Skin of body (tissue), 2 donors: ENCODE measurements around the gene MIOS. TPM values are rescaled to one million over a fixed set of nuclear protein-coding genes. Genes with fewer than 3 reads are reported as not detected.
A peak's percentile ranks its signal among the peaks of the same experiment; 100 is the strongest.

Experiments used
- DNase-seq: peaks from one replicate; lab custom pipeline; 2025; lab: John Stamatoyannopoulos, UW
- total RNA-seq: library from RNA; depleted of rRNA; stranded (reverse); fragments of >200 nt; gene quantifications from one replicate; pipeline ENCODE4 v1.2.3, GENCODE V29; 2014

Gene MIOS
- total RNA-seq, result 50.0 TPM

- peak; percentile 47 for DNase-seq
Observed at GRCh38 chr7:7566651-7567611, at the start of gene MIOS. Gene MIOS, plus strand, starts transcription at chr7:7566884. Its CDS starts 5,592 bp downstream, at chr7:7572476.

DNA sequence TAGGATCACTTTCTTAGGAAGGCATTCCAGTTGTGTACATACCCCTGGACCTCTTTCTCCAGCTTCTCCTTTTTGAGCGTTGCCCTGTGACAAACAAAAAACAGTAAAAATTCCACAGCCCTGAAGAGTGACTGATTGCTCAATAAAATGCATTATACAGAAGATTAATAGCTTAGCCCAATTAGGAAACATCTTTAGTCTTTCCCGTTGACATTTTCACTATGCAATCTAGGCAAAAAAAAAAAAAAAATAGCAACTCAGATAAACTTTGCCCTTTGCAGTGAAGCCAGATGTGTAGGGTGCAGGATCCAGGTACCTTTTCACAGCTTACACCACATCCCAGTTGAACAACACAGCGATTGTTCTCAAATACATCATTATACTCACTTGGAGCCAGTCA is 48.9 kb upstream of the MIOS start:
- no peak for DNase-seq

DNA sequence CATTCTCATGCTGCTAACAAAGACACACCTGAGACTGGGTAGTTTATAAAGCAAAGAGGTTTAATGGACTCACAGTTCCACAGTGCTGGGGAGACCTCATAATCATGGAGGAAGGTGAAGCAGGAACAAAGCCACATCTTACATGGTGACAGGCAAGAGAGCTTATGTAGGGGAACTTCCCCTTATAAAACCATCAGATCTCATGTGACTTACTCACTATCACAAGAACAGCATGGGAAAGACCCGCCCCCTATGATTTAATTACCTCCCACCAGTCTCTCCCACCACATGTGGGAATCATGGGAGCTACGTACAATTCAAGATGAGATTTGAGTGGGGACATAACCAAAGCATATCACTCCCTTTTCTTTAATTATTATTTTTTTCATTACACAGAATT is 47.6 kb upstream of the MIOS start:
- no peak for DNase-seq

GRCh38 chr7:7519528-7519927 is 47.2 kb upstream of the MIOS start:
- DNase-seq, result no peak

GRCh38 chr7:7521259-7521658 is 45.4 kb upstream of the MIOS start:
- DNase-seq, result no peak

- no peak for DNase-seq
Observed at GRCh38 chr7:7522421-7522820, 44.3 kb upstream of the MIOS start.

DNA sequence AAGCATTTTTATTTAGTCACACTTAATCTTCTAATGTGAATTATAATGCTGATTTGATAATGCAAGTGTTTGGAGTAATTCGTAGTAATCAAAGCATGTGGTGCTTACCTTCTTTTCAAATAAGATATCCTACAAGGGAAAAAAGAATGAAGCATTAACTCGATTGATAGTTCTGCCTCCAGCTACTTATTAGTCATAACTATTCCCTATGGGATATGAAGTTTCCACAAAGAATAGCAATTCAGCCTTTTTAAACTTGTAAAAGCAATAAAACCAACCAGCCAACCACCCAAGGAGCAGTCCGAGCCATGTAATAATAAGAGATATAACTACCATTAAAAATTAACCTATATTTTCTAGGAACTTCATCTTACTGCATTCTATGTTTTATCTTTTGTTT is 42.6 kb upstream of the MIOS start:
- DNase-seq, result no peak

GRCh38 chr7:7526006-7526405 is 40.7 kb upstream of the MIOS start:
- DNase-seq, result no peak

DNA sequence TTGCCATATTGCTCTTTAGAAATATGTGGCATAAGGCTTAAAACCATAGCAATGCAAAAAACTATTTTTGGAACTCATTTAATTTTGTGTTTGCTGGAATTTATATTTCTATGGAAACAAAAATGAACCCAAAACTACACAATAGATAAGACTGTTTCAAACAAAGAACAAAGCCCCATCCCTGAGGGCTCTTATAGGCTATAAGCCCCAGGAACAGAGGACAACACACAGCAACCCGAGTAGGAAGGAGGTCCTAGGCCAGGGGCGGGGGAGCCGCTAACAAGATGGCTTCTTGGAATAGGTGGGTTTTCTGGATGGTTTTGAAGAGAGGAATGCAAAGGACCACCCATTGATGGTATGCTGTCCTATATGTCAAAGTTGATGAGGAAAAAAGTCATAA is 39.6 kb upstream of the MIOS start:
- no peak for DNase-seq

DNA sequence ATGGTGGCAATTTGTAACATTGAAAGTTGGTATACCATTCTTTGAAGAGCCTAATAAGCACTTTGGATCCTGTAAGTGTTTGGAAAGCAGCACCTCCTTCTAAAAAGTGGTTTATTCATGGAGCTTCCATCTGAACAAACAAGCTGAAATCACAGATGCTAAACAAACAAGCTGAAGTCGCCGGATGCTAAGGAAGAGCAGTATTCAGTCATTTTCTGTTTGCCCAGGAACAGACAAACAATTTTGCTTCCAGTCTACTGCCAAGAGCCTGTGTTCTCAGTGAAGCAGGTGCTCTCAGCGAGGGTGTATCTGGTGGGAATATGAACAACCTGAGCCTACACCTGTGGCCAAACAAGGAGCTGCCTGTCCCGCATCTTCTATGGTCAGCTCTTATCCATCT is 37.4 kb upstream of the MIOS start:
- DNase-seq, result no peak

- DNase-seq, result no peak
Observed at GRCh38 chr7:7533831-7534430, 32.8 kb upstream of the MIOS start.

- DNase-seq, result no peak
Observed at GRCh38 chr7:7535691-7536090, 31.0 kb upstream of the MIOS start, which contains the start of gene COL28A1. Gene COL28A1, minus strand, starts transcription at chr7:7535873. Its CDS starts 2,998 bp downstream, at chr7:7532875.

DNA sequence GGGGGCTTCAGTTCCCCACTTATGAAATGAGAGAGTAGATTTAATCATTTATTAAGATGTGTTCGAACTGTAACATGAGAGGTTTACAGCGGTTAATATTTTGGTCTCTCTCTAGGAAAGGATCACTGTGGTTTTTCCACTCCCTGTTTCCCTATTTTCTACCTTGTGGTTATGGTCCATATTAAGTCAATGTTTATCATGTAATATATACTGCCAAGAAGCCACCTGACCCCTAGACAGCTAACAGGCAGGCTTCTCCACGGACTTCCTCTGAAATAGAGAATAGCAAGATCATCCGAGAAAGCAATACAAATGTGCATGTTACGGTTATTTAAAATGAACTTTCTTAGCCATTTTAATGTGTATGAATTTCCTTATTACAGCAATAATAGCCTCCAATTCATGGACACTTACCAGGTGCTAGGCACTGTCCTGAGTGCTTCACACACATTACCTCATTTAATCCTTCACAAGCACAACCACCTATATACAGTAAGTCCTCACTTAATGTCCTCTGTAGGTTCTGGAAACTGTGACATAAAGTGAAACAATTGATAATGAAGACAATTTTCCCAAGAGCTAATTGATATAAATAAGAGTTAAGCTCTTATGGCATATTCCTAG is 30.2 kb upstream of the MIOS start:
- DNase-seq, result no peak

DNA sequence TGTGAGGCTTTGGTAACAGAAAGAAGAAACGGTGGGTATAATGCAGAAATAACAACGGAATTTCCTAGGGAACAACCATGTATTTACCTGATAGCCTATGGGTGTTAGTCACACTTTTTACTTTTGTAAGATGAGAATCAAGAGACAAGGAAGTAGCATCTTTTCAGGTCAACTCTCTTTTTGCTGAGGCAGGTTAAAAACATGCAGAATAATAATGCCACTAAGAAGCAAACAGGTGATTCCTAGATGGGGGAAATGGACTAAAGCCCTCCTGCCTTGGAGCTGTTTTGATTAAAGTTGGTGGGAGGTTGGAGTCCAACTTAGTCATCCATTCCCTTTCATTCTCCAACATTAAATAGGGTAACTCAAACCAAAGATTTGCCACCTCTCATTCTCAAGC is 29.0 kb upstream of the MIOS start:
- DNase-seq, result no peak

GRCh38 chr7:7539152-7539551 is 27.5 kb upstream of the MIOS start:
- no peak for DNase-seq

DNA sequence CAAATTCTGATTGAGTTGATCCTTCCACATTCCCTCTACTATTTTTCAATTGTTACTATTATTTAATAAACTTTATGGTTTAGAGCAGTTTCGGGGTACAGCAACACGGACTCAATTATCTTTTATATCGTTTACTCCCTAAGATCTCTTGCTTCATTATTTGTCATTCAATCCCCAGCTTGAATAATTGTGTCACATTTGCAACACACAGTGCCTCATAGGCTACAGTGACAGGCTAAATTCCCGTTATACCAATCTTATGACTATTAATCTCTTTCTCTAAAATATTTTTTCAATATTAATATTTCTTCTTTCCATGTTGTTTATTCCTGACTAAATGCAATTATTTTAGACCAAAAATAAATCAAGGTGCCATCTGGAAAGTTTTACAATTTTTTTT is 27.0 kb upstream of the MIOS start:
- DNase-seq, result no peak

- no peak for DNase-seq
Observed at GRCh38 chr7:7542251-7542835, 24.3 kb upstream of the MIOS start.

GRCh38 chr7:7548407-7548806 is 18.3 kb upstream of the MIOS start:
- no peak for DNase-seq

- no peak for DNase-seq
Observed at GRCh38 chr7:7550663-7551062, 16.0 kb upstream of the MIOS start.

- no peak for DNase-seq
Observed at GRCh38 chr7:7552199-7552598, 14.5 kb upstream of the MIOS start.

DNA sequence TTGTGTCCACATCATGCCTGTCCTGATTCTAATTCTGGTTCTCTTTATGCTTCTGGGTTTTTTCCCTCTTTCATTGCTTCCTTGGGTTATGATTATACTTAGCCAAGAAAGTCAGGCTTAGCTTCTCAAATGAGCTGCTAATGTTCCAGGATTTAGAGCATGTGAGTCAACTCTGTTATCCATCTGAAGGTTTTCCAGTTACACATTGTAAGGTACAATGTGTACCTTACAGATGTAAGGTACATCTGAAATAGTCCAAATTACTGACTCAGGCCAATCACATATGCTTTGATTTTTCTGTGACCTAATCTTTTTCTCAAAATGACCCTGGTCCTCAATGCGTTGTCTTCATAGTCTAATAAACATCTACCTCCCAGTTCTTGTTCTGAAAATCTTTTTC is 13.3 kb upstream of the MIOS start:
- DNase-seq, result no peak

GRCh38 chr7:7554021-7554432 is 12.7 kb upstream of the MIOS start:
- DNase-seq, result no peak
